GM19023 (cell line): ENCODE results near the gene CMC2.

Experiments used
- ATAC-seq: cut with Tn5 transposase; IDR thresholded peaks from one replicate; pipeline ENCODE4 v1.9.1; 2021; ENCODE audit warnings: mild to moderate bottlenecking, moderate library complexity; ENCODE audit not compliant: unreplicated experiment

Gene CMC2

GRCh38 chr16:80938004-80938878, 68.4 kb downstream of the CMC2 start:
- no peak for ATAC-seq

GRCh38 chr16:80936410-80936809, 70.3 kb downstream of the CMC2 start:
- no peak for ATAC-seq

GRCh38 chr16:80935691-80936090, 71.0 kb downstream of the CMC2 start:
- no peak for ATAC-seq

- no peak for ATAC-seq
These were observed 74.0 kb downstream of the CMC2 start for GRCh38 chr16:80932708-80933095.

GRCh38 chr16:80931801-80932707, 74.6 kb downstream of the CMC2 start:
- ATAC-seq, result no peak

GRCh38 chr16:80924372-80924978, 82.2 kb downstream of the CMC2 start:
- no peak for ATAC-seq

- ATAC-seq, result no peak
These were observed 83.3 kb downstream of the CMC2 start for GRCh38 chr16:80923356-80923755.
